Gastroesophageal sphincter (tissue), 3 donors: Measurements from ENCODE around the gene NLGN4X.

Experiments used
- EP300 ChIP-seq: sonication (generic); formaldehyde crosslinking; IDR thresholded peaks from one replicate; pipeline ENCODE4 v1.6.1; 2017; ENCODE audit warnings: antibody characterized with exemption, mild to moderate bottlenecking
- POLR2A ChIP-seq, 2 donors: fragments of 450-650 bp; IDR thresholded peaks; one replicate each; pipeline ENCODE4 v1.6.1; 2017; ENCODE audit warnings: antibody characterized with exemption in 2 of 2, mild to moderate bottlenecking in 2 of 2, moderate library complexity in 1 of 2
- TF ChIP-seq, protein P1 (sequence below), 4 experiments: fragments of 200-600 bp in 2 of 4; fragments of 450-650 bp in 2 of 4; sonication (generic) in 1 of 4; IDR thresholded peaks; one replicate each; pipeline ENCODE4 v1.5.1; 2017 to 2019; ENCODE audit warnings: antibody characterized with exemption in 4 of 4, mild to moderate bottlenecking in 2 of 4, moderate library complexity in 2 of 4

DNA sequence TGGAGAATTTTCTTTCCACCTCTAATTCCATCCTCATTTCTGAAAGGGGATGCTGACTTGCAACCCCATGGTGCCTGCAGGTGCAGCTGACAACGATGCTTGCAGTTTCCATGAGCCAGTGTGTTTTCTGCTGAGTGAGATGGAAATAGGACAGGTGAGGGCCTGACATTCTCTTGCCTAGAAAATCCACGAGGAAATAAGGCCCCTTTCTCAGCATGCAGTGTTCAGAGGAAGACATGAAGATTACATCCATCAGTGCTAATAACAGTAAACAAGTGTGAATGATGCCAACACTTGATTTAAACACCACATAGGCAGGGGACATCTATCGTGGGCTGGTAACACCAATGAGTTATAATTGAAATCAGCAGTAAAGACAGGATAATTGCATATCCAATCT lies 237.3 kb downstream of the NLGN4X start:
- TF ChIP-seq, protein P1, sequence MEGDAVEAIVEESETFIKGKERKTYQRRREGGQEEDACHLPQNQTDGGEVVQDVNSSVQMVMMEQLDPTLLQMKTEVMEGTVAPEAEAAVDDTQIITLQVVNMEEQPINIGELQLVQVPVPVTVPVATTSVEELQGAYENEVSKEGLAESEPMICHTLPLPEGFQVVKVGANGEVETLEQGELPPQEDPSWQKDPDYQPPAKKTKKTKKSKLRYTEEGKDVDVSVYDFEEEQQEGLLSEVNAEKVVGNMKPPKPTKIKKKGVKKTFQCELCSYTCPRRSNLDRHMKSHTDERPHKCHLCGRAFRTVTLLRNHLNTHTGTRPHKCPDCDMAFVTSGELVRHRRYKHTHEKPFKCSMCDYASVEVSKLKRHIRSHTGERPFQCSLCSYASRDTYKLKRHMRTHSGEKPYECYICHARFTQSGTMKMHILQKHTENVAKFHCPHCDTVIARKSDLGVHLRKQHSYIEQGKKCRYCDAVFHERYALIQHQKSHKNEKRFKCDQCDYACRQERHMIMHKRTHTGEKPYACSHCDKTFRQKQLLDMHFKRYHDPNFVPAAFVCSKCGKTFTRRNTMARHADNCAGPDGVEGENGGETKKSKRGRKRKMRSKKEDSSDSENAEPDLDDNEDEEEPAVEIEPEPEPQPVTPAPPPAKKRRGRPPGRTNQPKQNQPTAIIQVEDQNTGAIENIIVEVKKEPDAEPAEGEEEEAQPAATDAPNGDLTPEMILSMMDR (IDR thresholded peaks at IDR 0.05), result no peak
- no peak for TF ChIP-seq EP300
- no peak for TF ChIP-seq POLR2A (IDR thresholded peaks at IDR 0.05)
